Measurements from ENCODE around the gene GRB14. TPM values are rescaled to one million over a fixed set of nuclear protein-coding genes. Genes with fewer than 3 reads are reported as not detected.

The GRB14 gene
- total and polyA plus RNA-seq, 2 donors = 0.19 to 0.41 TPM

DNA sequence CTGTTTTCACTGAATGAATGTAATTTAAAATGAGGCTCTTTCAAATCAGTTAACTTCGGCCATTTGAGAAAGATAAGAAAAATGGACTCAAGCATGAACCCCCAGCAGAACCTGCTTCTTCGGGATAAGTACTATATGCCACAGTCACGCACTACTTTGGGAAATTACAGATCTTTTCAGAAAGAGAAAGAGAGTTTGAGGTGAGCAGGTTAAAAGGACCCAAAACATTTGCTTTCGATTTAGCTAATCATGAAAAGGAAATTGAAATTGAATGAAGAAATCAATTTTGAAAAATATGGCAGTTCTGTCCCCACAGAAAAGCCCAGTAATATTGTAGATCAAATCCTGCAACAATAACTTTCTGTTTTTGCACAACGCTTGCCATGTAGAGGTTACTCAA, 156.9 kb downstream of the GRB14 start:
- Histone ChIP-seq H3K4me3 (ENCODE audit: low read length in 2 of 2) (no peak overlapping the region), H3K36me3 (ENCODE audit: control insufficient read depth in 2 of 2, insufficient read depth in 2 of 2, low read length in 1 of 2) (no peaks in the 10 kb centered on the region), H3K9me3 (ENCODE audit: control insufficient read depth in 2 of 2, insufficient read depth in 1 of 2, low read length in 1 of 2) (no peaks in the 10 kb centered on the region), H3K27ac (ENCODE audit: low read depth in 1 of 2, low read length in 1 of 2) (no peak overlapping the region), H3K27me3 (ENCODE audit: control insufficient read depth in 2 of 2, insufficient read depth in 1 of 2, low read length in 1 of 2) (no peaks in the 10 kb centered on the region), H3K4me1 (ENCODE audit: control insufficient read depth in 2 of 2, insufficient read depth in 2 of 2, low read length in 2 of 2) (no peaks in the 10 kb centered on the region)
- no peak for DNase-seq (ENCODE audit: low read depth in 6 of 9, low spot score in 9 of 9)
- 96% methylated on average over 5 of the region's 5 CpGs for WGBS

DNA sequence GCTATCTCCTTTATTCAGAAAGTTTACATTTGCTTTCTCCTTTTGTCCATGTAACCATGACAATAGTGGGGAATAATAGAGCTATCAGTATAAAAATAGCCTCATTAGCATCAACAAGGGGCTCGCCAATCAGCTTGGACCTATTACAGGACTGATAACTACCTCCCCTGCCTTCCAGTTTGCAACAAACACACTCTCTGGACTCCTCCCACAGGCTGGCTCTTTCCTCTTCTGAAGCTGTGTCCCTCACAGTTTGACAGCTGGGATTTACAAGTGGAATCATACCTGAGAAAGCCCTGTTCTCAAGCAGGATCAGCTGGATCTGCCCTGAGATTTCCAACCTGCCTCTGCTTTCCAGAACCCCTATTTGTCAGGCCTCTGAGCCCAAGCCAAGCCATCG, 162.5 kb downstream of the GRB14 start:
- H3K4me1 ChIP-seq (ENCODE audit: control insufficient read depth in 2 of 2, insufficient read depth in 2 of 2, low read length in 2 of 2) = no peaks in the 10 kb centered on the region
- no peak for DNase-seq (ENCODE audit: low read depth in 6 of 9, low spot score in 9 of 9)
- H3K36me3 ChIP-seq (ENCODE audit: control insufficient read depth in 2 of 2, insufficient read depth in 2 of 2, low read length in 1 of 2) = no peaks in the 10 kb centered on the region
- WGBS = 94% methylated on average over 2 of the region's 2 CpGs
- H3K27me3 ChIP-seq (ENCODE audit: control insufficient read depth in 2 of 2, insufficient read depth in 1 of 2, low read length in 1 of 2) = no peaks in the 10 kb centered on the region
- no peaks in the 10 kb centered on the region for H3K9me3 ChIP-seq (ENCODE audit: control insufficient read depth in 2 of 2, insufficient read depth in 1 of 2, low read length in 1 of 2)
- no peak overlapping the region for H3K27ac ChIP-seq (ENCODE audit: low read depth in 1 of 2, low read length in 1 of 2)
- H3K4me3 ChIP-seq (ENCODE audit: low read length in 2 of 2) = no peak overlapping the region

- Histone ChIP-seq H3K27me3 (ENCODE audit: control insufficient read depth in 2 of 2, insufficient read depth in 1 of 2, low read length in 1 of 2) (no peaks in the 10 kb centered on the region), H3K27ac (ENCODE audit: low read depth in 1 of 2, low read length in 1 of 2) (no peak overlapping the region), H3K4me3 (ENCODE audit: low read length in 2 of 2) (no peak overlapping the region), H3K4me1 (ENCODE audit: control insufficient read depth in 2 of 2, insufficient read depth in 2 of 2, low read length in 2 of 2) (no peaks in the 10 kb centered on the region), H3K9me3 (ENCODE audit: control insufficient read depth in 2 of 2, insufficient read depth in 1 of 2, low read length in 1 of 2) (no peaks in the 10 kb centered on the region), H3K36me3 (ENCODE audit: control insufficient read depth in 2 of 2, insufficient read depth in 2 of 2, low read length in 1 of 2) (no peaks in the 10 kb centered on the region)
- DNase-seq (ENCODE audit: low read depth in 6 of 9, low spot score in 9 of 9) = no peak
- WGBS = 97% methylated on average over 1 of the region's 1 CpG
Observed at GRCh38 chr2:164457271-164457670, 164.0 kb downstream of the GRB14 start.

- DNase-seq (ENCODE audit: low read depth in 6 of 9, low spot score in 9 of 9) = peak in 2 of 9 donors; percentile 4 to 31
- H3K36me3 ChIP-seq (ENCODE audit: control insufficient read depth in 2 of 2, insufficient read depth in 2 of 2, low read length in 1 of 2) = no peaks in the 10 kb centered on the region
Observed at GRCh38 chr2:164456619-164457018, 164.7 kb downstream of the GRB14 start.

GRCh38 chr2:164453656-164454305, 167.5 kb downstream of the GRB14 start:
- Histone ChIP-seq H3K36me3 (ENCODE audit: control insufficient read depth in 2 of 2, insufficient read depth in 2 of 2, low read length in 1 of 2) (no peaks in the 10 kb centered on the region), H3K27ac (ENCODE audit: low read depth in 1 of 2, low read length in 1 of 2) (no peak overlapping the region), H3K27me3 (ENCODE audit: control insufficient read depth in 2 of 2, insufficient read depth in 1 of 2, low read length in 1 of 2) (no peaks in the 10 kb centered on the region), H3K4me1 (ENCODE audit: control insufficient read depth in 2 of 2, insufficient read depth in 2 of 2, low read length in 2 of 2) (no peaks in the 10 kb centered on the region), H3K4me3 (ENCODE audit: low read length in 2 of 2) (no peak overlapping the region), H3K9me3 (ENCODE audit: control insufficient read depth in 2 of 2, insufficient read depth in 1 of 2, low read length in 1 of 2) (no peaks in the 10 kb centered on the region)
- 92% methylated on average over 5 of the region's 5 CpGs for WGBS
- no peak for DNase-seq (ENCODE audit: low read depth in 6 of 9, low spot score in 9 of 9)

More at GRCh38 chr2:164456619-164457018, 164.7 kb downstream of the GRB14 start:
- 30% methylated on average over 4 of the region's 4 CpGs for WGBS
- H3K9me3 ChIP-seq (ENCODE audit: control insufficient read depth in 2 of 2, insufficient read depth in 1 of 2, low read length in 1 of 2) = no peaks in the 10 kb centered on the region
- H3K4me1 ChIP-seq (ENCODE audit: control insufficient read depth in 2 of 2, insufficient read depth in 2 of 2, low read length in 2 of 2) = no peaks in the 10 kb centered on the region
- no peaks in the 10 kb centered on the region for H3K27me3 ChIP-seq (ENCODE audit: control insufficient read depth in 2 of 2, insufficient read depth in 1 of 2, low read length in 1 of 2)
- H3K4me3 ChIP-seq (ENCODE audit: low read length in 2 of 2) = no peak overlapping the region
- H3K27ac ChIP-seq (ENCODE audit: low read depth in 1 of 2, low read length in 1 of 2) = no peak overlapping the region

DNA sequence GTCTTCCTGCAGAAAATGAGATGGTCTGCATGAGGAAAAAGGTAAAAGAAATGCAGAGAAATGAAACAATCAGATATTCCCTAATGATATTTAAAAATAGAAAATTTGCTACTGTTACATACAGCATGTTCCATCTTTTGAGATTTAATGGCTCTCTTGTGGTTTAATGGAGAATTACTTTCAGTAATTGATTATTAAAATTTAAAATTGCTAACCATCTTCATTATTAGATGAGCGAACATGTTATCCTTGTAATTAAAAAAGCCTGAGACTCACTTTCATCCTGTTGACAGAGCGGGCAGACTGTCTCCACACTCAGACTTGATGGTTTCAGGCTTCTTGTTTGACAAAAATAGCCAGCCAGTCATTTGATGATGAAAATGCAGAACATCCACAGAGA, 171.0 kb downstream of the GRB14 start:
- H3K4me1 ChIP-seq (ENCODE audit: control insufficient read depth in 2 of 2, insufficient read depth in 2 of 2, low read length in 2 of 2) = no peaks in the 10 kb centered on the region
- DNase-seq (ENCODE audit: low read depth in 6 of 9, low spot score in 9 of 9) = no peak
- no peaks in the 10 kb centered on the region for H3K36me3 ChIP-seq (ENCODE audit: control insufficient read depth in 2 of 2, insufficient read depth in 2 of 2, low read length in 1 of 2)
- WGBS = 97% methylated on average over 2 of the region's 2 CpGs
- no peaks in the 10 kb centered on the region for H3K9me3 ChIP-seq (ENCODE audit: control insufficient read depth in 2 of 2, insufficient read depth in 1 of 2, low read length in 1 of 2)
- no peaks in the 10 kb centered on the region for H3K27me3 ChIP-seq (ENCODE audit: control insufficient read depth in 2 of 2, insufficient read depth in 1 of 2, low read length in 1 of 2)
- H3K4me3 ChIP-seq (ENCODE audit: low read length in 2 of 2) = no peak overlapping the region
- H3K27ac ChIP-seq (ENCODE audit: low read depth in 1 of 2, low read length in 1 of 2) = no peak overlapping the region

DNA sequence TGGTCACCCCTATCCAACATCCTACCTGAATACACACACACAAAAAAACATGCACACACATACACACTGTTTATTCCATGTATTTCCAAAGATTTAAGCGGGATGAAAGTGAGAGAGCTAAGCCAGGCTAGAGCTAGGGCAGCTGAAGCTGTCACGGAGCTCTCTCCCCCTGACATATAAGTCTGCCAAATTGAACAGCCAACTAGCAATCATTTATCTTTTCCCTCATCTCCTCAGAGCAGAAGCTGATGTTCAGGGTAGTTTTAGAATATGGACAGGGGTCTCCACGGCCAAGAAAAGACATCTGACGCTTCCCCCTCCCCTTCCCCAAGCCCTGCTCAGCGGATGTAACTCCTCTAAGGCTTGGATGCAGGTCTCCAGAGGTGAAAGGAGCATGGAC, 171.6 kb downstream of the GRB14 start:
- no peaks in the 10 kb centered on the region for H3K36me3 ChIP-seq (ENCODE audit: control insufficient read depth in 2 of 2, insufficient read depth in 2 of 2, low read length in 1 of 2)
- no peaks in the 10 kb centered on the region for H3K9me3 ChIP-seq (ENCODE audit: control insufficient read depth in 2 of 2, insufficient read depth in 1 of 2, low read length in 1 of 2)
- no peaks in the 10 kb centered on the region for H3K4me1 ChIP-seq (ENCODE audit: control insufficient read depth in 2 of 2, insufficient read depth in 2 of 2, low read length in 2 of 2)
- 92% methylated on average over 5 of the region's 5 CpGs for WGBS
- no peak overlapping the region for H3K4me3 ChIP-seq (ENCODE audit: low read length in 2 of 2)
- no peaks in the 10 kb centered on the region for H3K27me3 ChIP-seq (ENCODE audit: control insufficient read depth in 2 of 2, insufficient read depth in 1 of 2, low read length in 1 of 2)
- DNase-seq (ENCODE audit: low read depth in 6 of 9, low spot score in 9 of 9) = no peak
- no peak overlapping the region for H3K27ac ChIP-seq (ENCODE audit: low read depth in 1 of 2, low read length in 1 of 2)

GRCh38 chr2:164447660-164448059, 173.6 kb downstream of the GRB14 start:
- Histone ChIP-seq H3K9me3 (ENCODE audit: control insufficient read depth in 2 of 2, insufficient read depth in 1 of 2, low read length in 1 of 2) (no peaks in the 10 kb centered on the region), H3K4me3 (ENCODE audit: low read length in 2 of 2) (no peak overlapping the region), H3K27ac (ENCODE audit: low read depth in 1 of 2, low read length in 1 of 2) (no peak overlapping the region), H3K4me1 (ENCODE audit: control insufficient read depth in 2 of 2, insufficient read depth in 2 of 2, low read length in 2 of 2) (no peaks in the 10 kb centered on the region), H3K36me3 (ENCODE audit: control insufficient read depth in 2 of 2, insufficient read depth in 2 of 2, low read length in 1 of 2) (no peaks in the 10 kb centered on the region), H3K27me3 (ENCODE audit: control insufficient read depth in 2 of 2, insufficient read depth in 1 of 2, low read length in 1 of 2) (no peaks in the 10 kb centered on the region)
- WGBS = 84% methylated on average over 5 of the region's 5 CpGs
- no peak for DNase-seq (ENCODE audit: low read depth in 6 of 9, low spot score in 9 of 9)
